ENCODE measurements around the gene TRPC4AP.
"Not testable (repeated sequence)": the region's sequence is repeated elsewhere in the genome, so short reads cannot be mapped to it uniquely, and the experiment has no call there.

The TRPC4AP gene

GRCh38 chr20:35077341-35077740 is 15.3 kb downstream of the TRPC4AP start:
- no peak for ATAC-seq

GRCh38 chr20:35071436-35072153 is 21.0 kb downstream of the TRPC4AP start:
- ATAC-seq: not testable (repeated sequence)

More at GRCh38 chr20:35077341-35077740, 15.3 kb downstream of the TRPC4AP start:
- TF ChIP-seq PPARA (CRISPR knock-in tag; IDR thresholded peaks at IDR 0.05; ENCODE audit: borderline replicate concordance): no peak
- TF ChIP-seq TSHZ2 (CRISPR knock-in tag; IDR thresholded peaks at IDR 0.05): no peak
- no peak for TF ChIP-seq BACH2 (CRISPR knock-in tag; IDR thresholded peaks at IDR 0.05; ENCODE audit: borderline replicate concordance)
- TF ChIP-seq SNAI2 (CRISPR knock-in tag; IDR thresholded peaks at IDR 0.05): no peak
- no peak for TF ChIP-seq RARB (CRISPR knock-in tag; IDR thresholded peaks at IDR 0.05)
- TF ChIP-seq ZC3H10 (CRISPR knock-in tag; IDR thresholded peaks at IDR 0.05): no peak
- no peak for TF ChIP-seq ARNTL (CRISPR knock-in tag; IDR thresholded peaks at IDR 0.05; ENCODE audit: borderline replicate concordance, low read depth)
- TF ChIP-seq CREB5 (CRISPR knock-in tag; IDR thresholded peaks at IDR 0.05; ENCODE audit: low read depth): no peak
- no peak for TF ChIP-seq PATZ1 (CRISPR knock-in tag; IDR thresholded peaks at IDR 0.05; ENCODE audit: borderline replicate concordance)
- TF ChIP-seq TCF4 (CRISPR knock-in tag; IDR thresholded peaks at IDR 0.05; ENCODE audit: borderline replicate concordance): no peak
- TF ChIP-seq ISL1 (CRISPR knock-in tag; IDR thresholded peaks at IDR 0.05): no peak
- no peak for TF ChIP-seq POU6F1 (CRISPR knock-in tag; IDR thresholded peaks at IDR 0.05; ENCODE audit: borderline replicate concordance, low read depth)
- TF ChIP-seq ZNF70 (CRISPR knock-in tag; IDR thresholded peaks at IDR 0.05): no peak
- TF ChIP-seq ZNF565 (CRISPR knock-in tag; conservative IDR thresholded peaks at IDR 0.05; ENCODE audit: low read depth): no peak
- TF ChIP-seq GLIS3 (CRISPR knock-in tag; IDR thresholded peaks at IDR 0.05): no peak
- TF ChIP-seq TOX (CRISPR knock-in tag; IDR thresholded peaks at IDR 0.05; ENCODE audit: borderline replicate concordance): no peak
- TF ChIP-seq CSRNP3 (CRISPR knock-in tag; IDR thresholded peaks at IDR 0.05): no peak

- no peak for ATAC-seq
- TF ChIP-seq ZNF70 (CRISPR knock-in tag; IDR thresholded peaks at IDR 0.05): no peak
- no peak for TF ChIP-seq SNAI2 (CRISPR knock-in tag; IDR thresholded peaks at IDR 0.05)
- TF ChIP-seq ARNTL (CRISPR knock-in tag; IDR thresholded peaks at IDR 0.05; ENCODE audit: borderline replicate concordance, low read depth): no peak
- no peak for TF ChIP-seq BACH2 (CRISPR knock-in tag; IDR thresholded peaks at IDR 0.05; ENCODE audit: borderline replicate concordance)
- no peak for TF ChIP-seq OSR1 (CRISPR knock-in tag; IDR thresholded peaks at IDR 0.05)
- TF ChIP-seq CREB5 (CRISPR knock-in tag; IDR thresholded peaks at IDR 0.05; ENCODE audit: low read depth): no peak
- TF ChIP-seq ZNF565 (CRISPR knock-in tag; conservative IDR thresholded peaks at IDR 0.05; ENCODE audit: low read depth): no peak
- no peak for TF ChIP-seq TCF4 (CRISPR knock-in tag; IDR thresholded peaks at IDR 0.05; ENCODE audit: borderline replicate concordance)
Measured at GRCh38 chr20:35066194-35066593, 26.4 kb downstream of the TRPC4AP start.
